ENCODE data around the gene GNB1. TPM values are rescaled to one million over a fixed set of nuclear protein-coding genes. Genes with fewer than 3 reads are reported as not detected.

The GNB1 gene
- total RNA-seq, 1 donor from 2014 or later, result 116 TPM

DNA sequence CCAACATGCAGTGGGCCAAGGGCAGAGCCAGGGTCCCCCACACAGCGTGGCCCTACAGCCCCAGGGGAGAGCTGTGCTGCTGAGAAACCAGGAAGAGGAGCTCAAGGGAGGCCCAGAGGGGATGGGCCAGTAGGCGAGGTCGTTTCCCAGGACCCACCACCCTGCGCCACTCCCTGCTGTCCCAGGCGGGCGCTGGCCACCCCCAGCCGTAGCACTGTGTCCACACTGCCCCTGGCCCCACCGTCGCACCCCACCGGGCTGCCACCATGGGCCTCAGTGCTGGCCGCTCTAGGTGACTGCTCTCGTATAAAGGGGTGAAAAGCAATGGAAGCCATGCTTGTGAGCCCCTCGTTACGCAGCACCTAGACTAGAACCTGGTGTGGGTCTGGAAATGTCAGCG is 135.0 kb downstream of the GNB1 start:
- Histone ChIP-seq H3K36me3 (ENCODE audit: control insufficient read depth, insufficient read depth, low read length) (peaks cover 44% of the 10 kb centered on the region), H3K4me3 (ENCODE audit: low read depth, low read length) (no peak overlapping the region), H3K27me3 (ENCODE audit: control insufficient read depth, insufficient read depth, low read length) (no peaks in the 10 kb centered on the region)
- DNase-seq (ENCODE audit: low read depth) (no peak), FAIRE-seq (no peak)
- TF ChIP-seq, protein P1, sequence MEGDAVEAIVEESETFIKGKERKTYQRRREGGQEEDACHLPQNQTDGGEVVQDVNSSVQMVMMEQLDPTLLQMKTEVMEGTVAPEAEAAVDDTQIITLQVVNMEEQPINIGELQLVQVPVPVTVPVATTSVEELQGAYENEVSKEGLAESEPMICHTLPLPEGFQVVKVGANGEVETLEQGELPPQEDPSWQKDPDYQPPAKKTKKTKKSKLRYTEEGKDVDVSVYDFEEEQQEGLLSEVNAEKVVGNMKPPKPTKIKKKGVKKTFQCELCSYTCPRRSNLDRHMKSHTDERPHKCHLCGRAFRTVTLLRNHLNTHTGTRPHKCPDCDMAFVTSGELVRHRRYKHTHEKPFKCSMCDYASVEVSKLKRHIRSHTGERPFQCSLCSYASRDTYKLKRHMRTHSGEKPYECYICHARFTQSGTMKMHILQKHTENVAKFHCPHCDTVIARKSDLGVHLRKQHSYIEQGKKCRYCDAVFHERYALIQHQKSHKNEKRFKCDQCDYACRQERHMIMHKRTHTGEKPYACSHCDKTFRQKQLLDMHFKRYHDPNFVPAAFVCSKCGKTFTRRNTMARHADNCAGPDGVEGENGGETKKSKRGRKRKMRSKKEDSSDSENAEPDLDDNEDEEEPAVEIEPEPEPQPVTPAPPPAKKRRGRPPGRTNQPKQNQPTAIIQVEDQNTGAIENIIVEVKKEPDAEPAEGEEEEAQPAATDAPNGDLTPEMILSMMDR (IDR thresholded peaks at IDR 0.05; ENCODE audit: insufficient read depth, low read length, severe bottlenecking), result no peak

DNA sequence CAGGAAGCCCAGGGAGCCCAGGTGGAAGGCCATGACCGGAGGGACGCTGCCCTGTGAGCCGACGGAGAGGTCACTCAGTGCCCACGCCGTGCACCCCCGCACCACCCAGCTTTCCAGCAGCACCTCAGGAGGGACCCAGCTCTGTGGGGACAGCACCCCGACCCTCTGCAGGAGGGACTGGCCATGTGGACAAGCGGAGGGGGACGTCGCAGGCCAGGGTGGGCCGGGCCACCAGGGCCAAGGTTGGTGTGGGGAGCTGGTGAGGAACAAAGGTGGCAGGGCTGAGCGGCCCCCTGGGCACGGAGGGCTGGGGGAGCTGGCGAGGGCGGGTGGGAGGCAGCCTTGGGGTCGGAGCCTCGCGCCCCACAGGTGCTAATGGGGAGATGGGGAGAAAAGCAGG is 135.5 kb downstream of the GNB1 start:
- Histone ChIP-seq H3K4me3 (ENCODE audit: low read depth, low read length) (no peak overlapping the region), H3K27me3 (ENCODE audit: control insufficient read depth, insufficient read depth, low read length) (no peaks in the 10 kb centered on the region), H3K36me3 (ENCODE audit: control insufficient read depth, insufficient read depth, low read length) (peaks cover 43% of the 10 kb centered on the region)
- FAIRE-seq (no peak), DNase-seq (ENCODE audit: low read depth) (no peak)
- TF ChIP-seq, protein P1 (IDR thresholded peaks at IDR 0.05; ENCODE audit: insufficient read depth, low read length, severe bottlenecking), result no peak

GRCh38 chr1:1754051-1754815 is 136.7 kb downstream of the GNB1 start:
- H3K36me3 ChIP-seq (ENCODE audit: control insufficient read depth, insufficient read depth, low read length), result peaks cover 37% of the 10 kb centered on the region
- TF ChIP-seq, protein P1 (IDR thresholded peaks at IDR 0.05; ENCODE audit: insufficient read depth, low read length, severe bottlenecking), result no peak
- H3K4me3 ChIP-seq (ENCODE audit: low read depth, low read length), result no peak overlapping the region
- no peaks in the 10 kb centered on the region for H3K27me3 ChIP-seq (ENCODE audit: control insufficient read depth, insufficient read depth, low read length)
- FAIRE-seq (no peak), DNase-seq (ENCODE audit: low read depth) (no peak)

GRCh38 chr1:1753607-1754005 is 137.3 kb downstream of the GNB1 start:
- H3K27me3 ChIP-seq (ENCODE audit: control insufficient read depth, insufficient read depth, low read length), result no peaks in the 10 kb centered on the region
- H3K36me3 ChIP-seq (ENCODE audit: control insufficient read depth, insufficient read depth, low read length), result peaks cover 37% of the 10 kb centered on the region
- TF ChIP-seq, protein P1 (IDR thresholded peaks at IDR 0.05; ENCODE audit: insufficient read depth, low read length, severe bottlenecking), result no peak
- no peak overlapping the region for H3K4me3 ChIP-seq (ENCODE audit: low read depth, low read length)
- DNase-seq (ENCODE audit: low read depth), result no peak
- FAIRE-seq, result no peak

- no peaks in the 10 kb centered on the region for H3K27me3 ChIP-seq (ENCODE audit: control insufficient read depth, insufficient read depth, low read length)
- no peak for FAIRE-seq
- H3K36me3 ChIP-seq (ENCODE audit: control insufficient read depth, insufficient read depth, low read length), result peaks cover 35% of the 10 kb centered on the region
- TF ChIP-seq, protein P1 (IDR thresholded peaks at IDR 0.05; ENCODE audit: insufficient read depth, low read length, severe bottlenecking), result no peak
- no peak overlapping the region for H3K4me3 ChIP-seq (ENCODE audit: low read depth, low read length)
- DNase-seq (ENCODE audit: low read depth), result no peak
Observed at GRCh38 chr1:1752636-1753606, 138.0 kb downstream of the GNB1 start.
